B cell (primary cell): ENCODE measurements around the gene GNL3. TPM values are rescaled to one million over a fixed set of nuclear protein-coding genes. Genes with fewer than 3 reads are reported as not detected.

ENCODE experiments used
- ATAC-seq: fragments of 200-7000 bp; cut with Tn5 transposase; one replicate; pipeline ENCODE4 v1.10.0; 2021; ENCODE audit warnings: low read depth, mild to moderate bottlenecking, moderate number of reproducible peaks, moderate library complexity
- CTCF ChIA-PET: fragments of 350-600 bp; sonication (Branson Sonifier 250); formaldehyde crosslinking; loops from one replicate; lab custom pipeline; 2021; ENCODE audit warnings: antibody characterized with exemption, inconsistent platforms; lab: Charles Lee
- POLR2A ChIA-PET: fragments of 350-600 bp; sonication (Branson Sonifier 250); formaldehyde crosslinking; loops from one replicate; lab custom pipeline; 2021; ENCODE audit warnings: antibody characterized with exemption; lab: Charles Lee
- DNase-seq: peaks from one replicate; pipeline ENCODE4 v3.0.0; 2013
- H2AFZ ChIP-seq: 2 replicates; pipeline ENCODE4 v1.6.1; 2012; ENCODE audit warnings: mild to moderate bottlenecking, low read depth, low read length; ENCODE audit not compliant: insufficient read depth, poor library complexity, severe bottlenecking
- H3K27ac ChIP-seq, 2 donors: 1 replicate in 1 of 2; 2 replicates in 1 of 2; pipeline ENCODE4 v1.5.1; 2012 to 2013; ENCODE audit warnings: low read length in 2 of 2, mild to moderate bottlenecking in 2 of 2, moderate library complexity in 1 of 2
- H3K27me3 ChIP-seq, 4 experiments: fragments of 200-600 bp in 1 of 4; sonication (generic) in 1 of 4; replicated peaks in 1 of 4; 1 replicate in 2 of 4; 2 replicates in 2 of 4; pipeline versions ENCODE4 v1.6.1 to v1.7.0; 2013 to 2016; ENCODE audit warnings: low read length in 3 of 4, mild to moderate bottlenecking in 2 of 4, mixed read lengths in 1 of 4, moderate library complexity in 1 of 4; ENCODE audit not compliant: insufficient read depth in 4 of 4, control insufficient read depth in 3 of 4; ENCODE audit errors: control extremely low read depth in 1 of 4
- H3K36me3 ChIP-seq, 2 experiments: replicated peaks in 1 of 2; 1 replicate in 1 of 2; 2 replicates in 1 of 2; pipeline versions ENCODE4 v1.6.1 to v1.7.1; 2013; ENCODE audit warnings: low read length in 1 of 2; ENCODE audit not compliant: insufficient read depth in 2 of 2, control insufficient read depth in 1 of 2; ENCODE audit errors: control extremely low read depth in 1 of 2, extremely low read depth in 1 of 2
- H3K4me1 ChIP-seq, 2 donors: fragments of 200-600 bp in 1 of 2; sonication (generic) in 1 of 2; 1 replicate in 1 of 2; 2 replicates in 1 of 2; pipeline versions ENCODE4 v1.5.1 to v1.6.1; 2013 to 2017; ENCODE audit warnings: low read length in 2 of 2; ENCODE audit not compliant: control insufficient read depth in 2 of 2, insufficient read depth in 2 of 2
- H3K4me2 ChIP-seq: replicated peaks from 2 replicates; pipeline ENCODE3; 2012; ENCODE audit warnings: mild to moderate bottlenecking, low read depth, low read length; ENCODE audit not compliant: poor library complexity, severe bottlenecking
- H3K4me3 ChIP-seq, 5 experiments: fragments of 200-600 bp in 1 of 5; sonication (generic) in 1 of 5; 1 replicate in 3 of 5; 2 replicates in 2 of 5; pipeline versions ENCODE4 v1.5.1 to v1.7.0; 2011 to 2016; ENCODE audit warnings: low read length in 4 of 5, mild to moderate bottlenecking in 4 of 5, low read depth in 2 of 5, control low read depth in 1 of 5, moderate library complexity in 1 of 5; ENCODE audit not compliant: insufficient read depth in 1 of 5; ENCODE audit errors: control extremely low read depth in 1 of 5, extremely low read depth in 1 of 5
- H3K79me2 ChIP-seq: fragments of 200-600 bp; sonication (generic); one replicate; pipeline ENCODE4 v1.6.0; 2016; ENCODE audit warnings: low read length; ENCODE audit not compliant: control insufficient read depth, insufficient read depth
- H3K9ac ChIP-seq: fragments of 200-600 bp; sonication (generic); 2 replicates; pipeline ENCODE4 v1.6.1; 2017; ENCODE audit warnings: mild to moderate bottlenecking, low read length, moderate library complexity
- H3K9me3 ChIP-seq, 3 donors: one replicate each; pipeline versions ENCODE4 v1.6.1 to v1.7.1; 2013; ENCODE audit warnings: low read length in 2 of 3; ENCODE audit not compliant: control insufficient read depth in 2 of 3, insufficient read depth in 1 of 3; ENCODE audit errors: control extremely low read depth in 1 of 3
- H4K20me1 ChIP-seq: 2 replicates; pipeline ENCODE4 v1.6.0; 2012; ENCODE audit warnings: mild to moderate bottlenecking, low read length; ENCODE audit not compliant: insufficient read depth, control insufficient read depth, poor library complexity, severe bottlenecking
- H3K27ac Mint-ChIP-seq: one replicate; pipeline ENCODE4 v1.8.0; 2021; ENCODE audit warnings: mixed read lengths
- H3K27me3 Mint-ChIP-seq: one replicate; pipeline ENCODE4 v1.8.0; 2021; ENCODE audit warnings: mixed read lengths
- H3K4me1 Mint-ChIP-seq: one replicate; pipeline ENCODE4 v1.8.0; 2021; ENCODE audit warnings: mixed read lengths
- H3K4me3 Mint-ChIP-seq: one replicate; pipeline ENCODE4 v1.8.0; 2021; ENCODE audit warnings: mixed read lengths
- H3K9me3 Mint-ChIP-seq: one replicate; pipeline ENCODE4 v1.8.0; 2022; ENCODE audit warnings: mixed read lengths; ENCODE audit not compliant: insufficient read depth
- EZH2 ChIP-seq: IDR thresholded peaks from 2 replicates; pipeline ENCODE4 v1.6.1; 2012; ENCODE audit warnings: borderline replicate concordance, low read depth, mild to moderate bottlenecking, moderate library complexity, low read length; ENCODE audit not compliant: insufficient read depth, poor library complexity, severe bottlenecking
- WGBS: methylation state at CpG from one replicate; pipeline ENCODE4 v1.1.5; 2013; ENCODE audit warnings: missing lambda C conversion rate; ENCODE audit not compliant: insufficient coverage; 5-methylcytosine and 5-hydroxymethylcytosine counted together
- intact Hi-C: fragments of 100-400 bp; cut with micrococcal nuclease; formaldehyde crosslinking; loops from one replicate; pipeline ENCODE4 v1.10.0; 2022
- polyA plus RNA-seq: library from polyadenylated mRNA; depleted of rRNA; stranded (reverse); fragments of >200 nt; gene quantifications from 2 replicates; pipeline ENCODE4 v1.2.3, GENCODE V29; 2012
- total RNA-seq, 2 donors: library from RNA; stranded (reverse); fragments of 120-200 nt in 1 of 2; gene quantifications; 1 replicate in 1 of 2; 2 replicates in 1 of 2; pipeline versions ENCODE4 v1.2.3 to v1.2.4, GENCODE V29; 2013 to 2022
- TF ChIP-seq, protein P1 (sequence below): fragments of 200-600 bp; IDR thresholded peaks from one replicate; pipeline ENCODE4 v1.8.0; 2022; ENCODE audit warnings: antibody characterized with exemption, mild to moderate bottlenecking

Gene GNL3
- total and polyA plus RNA-seq, 2 donors (not counting 1 experiment from before 2014, with no cell fraction given) = 32.6 to 68.5 TPM

DNA sequence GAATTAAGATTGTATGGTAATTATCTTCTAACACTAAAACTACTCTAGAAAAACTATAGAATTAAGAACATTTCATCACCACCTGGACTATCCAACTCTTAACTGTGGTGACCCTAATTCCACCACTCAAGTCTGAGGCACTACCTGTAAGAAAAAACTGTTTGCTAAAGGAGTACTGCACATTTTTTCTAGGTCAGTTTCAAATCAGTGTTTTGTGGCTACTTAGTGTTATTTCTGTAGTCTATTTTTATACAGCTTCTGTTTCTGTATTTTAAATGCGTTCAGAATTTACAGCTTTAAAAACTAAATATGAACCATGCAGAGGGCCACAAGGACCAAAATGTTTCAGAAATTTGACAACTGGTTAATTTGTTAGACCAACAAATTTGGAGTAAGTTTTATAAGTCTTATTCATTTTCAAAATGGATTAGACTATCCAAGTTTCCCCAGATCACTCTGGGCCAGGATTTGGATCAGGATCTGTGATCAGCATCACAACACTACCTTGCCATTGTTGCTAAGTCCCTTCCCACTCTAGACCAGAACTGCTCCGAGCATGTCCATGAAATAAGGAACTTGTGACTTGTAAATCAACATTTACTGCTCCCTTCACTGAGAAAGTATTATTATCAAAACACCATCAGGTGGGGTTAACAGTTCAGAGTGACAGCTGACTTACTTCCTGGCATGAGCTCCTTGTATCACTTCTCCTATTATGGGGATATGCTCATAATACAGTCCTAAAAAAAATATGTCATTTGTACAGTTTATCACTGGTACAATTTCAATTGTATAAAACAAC lies 11.2 kb downstream of the GNL3 start:
- no peak for ATAC-seq

DNA sequence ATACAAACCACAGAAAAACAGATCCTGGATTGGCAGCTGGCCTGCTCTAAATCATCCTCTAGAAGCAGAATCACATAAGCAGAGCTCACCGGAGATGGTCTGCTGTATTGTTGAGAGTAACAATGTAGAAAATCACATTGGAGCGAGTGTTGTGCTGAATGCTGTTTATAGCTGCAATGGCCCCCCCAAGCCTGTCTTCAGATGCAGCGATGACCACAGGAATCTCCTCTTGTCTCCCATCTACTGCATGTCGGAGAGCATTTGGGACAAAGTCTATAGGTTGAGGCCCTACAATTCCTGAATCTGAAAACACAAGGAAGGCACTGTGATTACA lies 11.8 kb downstream of the GNL3 start:
- H3K27ac Mint-ChIP-seq = peak overlapping the region; percentile 41
- DNase-seq (no peak), ATAC-seq (no peak)
- peaks cover 8% of the 10 kb centered on the region for H3K4me1 Mint-ChIP-seq
- Histone ChIP-seq H3K36me3 (peaks cover 8 to 56% of the 10 kb centered on the region in 2 experiments), H3K9me3 (no peaks in the 10 kb centered on the region), H3K4me2 (no peak overlapping the region), H3K9ac (no peak overlapping the region), H4K20me1 (no peaks in the 10 kb centered on the region), H3K27me3 (no peaks in the 10 kb centered on the region), H3K79me2 (peaks cover 13% of the 10 kb centered on the region), H2AFZ (no peak overlapping the region), H3K4me1 (peaks cover 0 to 10% of the 10 kb centered on the region in 2 donors), H3K4me3 (no peak overlapping the region), H3K27ac (peak overlapping the region in 1 of 2 donors; percentile 25)
- ChIA-PET CTCF (no interaction called here), POLR2A (no interaction called here)
- no peaks in the 10 kb centered on the region for H3K9me3 Mint-ChIP-seq
- WGBS = 100% methylated on average over 1 of the region's 4 CpGs
- TF ChIP-seq EZH2 = no peak
- TF ChIP-seq, protein P1, sequence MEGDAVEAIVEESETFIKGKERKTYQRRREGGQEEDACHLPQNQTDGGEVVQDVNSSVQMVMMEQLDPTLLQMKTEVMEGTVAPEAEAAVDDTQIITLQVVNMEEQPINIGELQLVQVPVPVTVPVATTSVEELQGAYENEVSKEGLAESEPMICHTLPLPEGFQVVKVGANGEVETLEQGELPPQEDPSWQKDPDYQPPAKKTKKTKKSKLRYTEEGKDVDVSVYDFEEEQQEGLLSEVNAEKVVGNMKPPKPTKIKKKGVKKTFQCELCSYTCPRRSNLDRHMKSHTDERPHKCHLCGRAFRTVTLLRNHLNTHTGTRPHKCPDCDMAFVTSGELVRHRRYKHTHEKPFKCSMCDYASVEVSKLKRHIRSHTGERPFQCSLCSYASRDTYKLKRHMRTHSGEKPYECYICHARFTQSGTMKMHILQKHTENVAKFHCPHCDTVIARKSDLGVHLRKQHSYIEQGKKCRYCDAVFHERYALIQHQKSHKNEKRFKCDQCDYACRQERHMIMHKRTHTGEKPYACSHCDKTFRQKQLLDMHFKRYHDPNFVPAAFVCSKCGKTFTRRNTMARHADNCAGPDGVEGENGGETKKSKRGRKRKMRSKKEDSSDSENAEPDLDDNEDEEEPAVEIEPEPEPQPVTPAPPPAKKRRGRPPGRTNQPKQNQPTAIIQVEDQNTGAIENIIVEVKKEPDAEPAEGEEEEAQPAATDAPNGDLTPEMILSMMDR = no peak
- no peaks in the 10 kb centered on the region for H3K27me3 Mint-ChIP-seq
- no peak overlapping the region for H3K4me3 Mint-ChIP-seq
- intact Hi-C loops = no loop called here

More for the DNA sequence above, 11.2 kb downstream of the GNL3 start:
- Histone ChIP-seq H3K36me3 (peaks cover 9 to 61% of the 10 kb centered on the region in 2 experiments), H2AFZ (no peak overlapping the region), H3K4me2 (no peak overlapping the region), H3K9me3 (no peaks in the 10 kb centered on the region), H3K79me2 (peaks cover 8% of the 10 kb centered on the region), H3K9ac (no peak overlapping the region), H3K27ac (peak overlapping the region in 1 of 2 donors; percentile 26), H3K4me1 (peaks cover 0 to 10% of the 10 kb centered on the region in 2 donors), H4K20me1 (peaks cover 5% of the 10 kb centered on the region), H3K27me3 (no peaks in the 10 kb centered on the region), H3K4me3 (no peak overlapping the region)
- WGBS = no CpG with 5 or more reads among the region's 2 CpGs
- peaks cover 8% of the 10 kb centered on the region for H3K4me1 Mint-ChIP-seq
- POLR2A ChIA-PET = no interaction called here
- H3K4me3 Mint-ChIP-seq = no peak overlapping the region
- H3K9me3 Mint-ChIP-seq = no peaks in the 10 kb centered on the region
- no peaks in the 10 kb centered on the region for H3K27me3 Mint-ChIP-seq
- intact Hi-C loops = no loop called here
- TF ChIP-seq, protein P1 = no peak
- no peak for TF ChIP-seq EZH2
- peak overlapping the region; percentile 59 for H3K27ac Mint-ChIP-seq
- DNase-seq = no peak
- CTCF ChIA-PET = no interaction called here
